ENCODE measurements around the gene DNPEP.
A peak's percentile ranks its signal among the peaks of the same experiment; 100 is the strongest.

Gene DNPEP

DNA sequence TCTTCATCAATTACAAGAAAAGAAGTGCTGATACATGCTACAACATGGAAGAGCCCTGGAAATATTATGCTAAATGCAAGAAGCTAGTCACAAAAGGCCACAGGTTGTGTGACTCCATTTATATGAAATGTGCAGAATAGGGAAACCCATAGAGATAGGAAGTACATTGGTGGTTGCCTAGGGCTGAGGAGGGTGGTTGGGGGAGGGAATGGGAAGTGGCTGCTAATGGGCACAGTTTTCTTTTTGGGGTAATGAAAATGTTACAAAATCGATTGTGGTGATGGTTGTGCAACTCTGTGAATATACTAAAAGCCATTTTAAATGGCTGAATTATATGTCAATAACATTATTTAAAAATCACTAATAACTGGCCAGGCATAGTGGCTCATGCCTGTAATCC is 30.9 kb downstream of the DNPEP start:
- DNase-seq: no peak

DNA sequence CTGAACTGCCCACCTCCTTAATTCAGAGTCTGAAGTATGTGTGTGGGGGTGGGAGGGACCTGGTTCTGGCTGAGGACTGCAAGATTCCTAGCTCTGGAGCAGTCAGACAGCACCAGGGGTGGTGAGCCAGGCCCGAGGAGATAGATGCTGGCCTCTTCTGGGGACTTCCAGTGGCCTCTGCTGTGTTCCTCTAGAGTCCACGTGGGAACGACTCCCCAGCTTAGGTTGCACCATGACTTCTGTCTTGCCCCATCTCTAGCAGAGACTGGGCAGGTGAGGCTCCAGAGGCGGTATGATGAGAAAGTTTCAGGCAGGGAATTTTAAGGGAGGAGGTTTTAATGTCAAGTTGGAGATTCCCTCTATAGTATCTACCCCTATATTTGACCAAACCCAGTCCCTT is 33.1 kb downstream of the DNPEP start:
- DNase-seq: no peak

DNA sequence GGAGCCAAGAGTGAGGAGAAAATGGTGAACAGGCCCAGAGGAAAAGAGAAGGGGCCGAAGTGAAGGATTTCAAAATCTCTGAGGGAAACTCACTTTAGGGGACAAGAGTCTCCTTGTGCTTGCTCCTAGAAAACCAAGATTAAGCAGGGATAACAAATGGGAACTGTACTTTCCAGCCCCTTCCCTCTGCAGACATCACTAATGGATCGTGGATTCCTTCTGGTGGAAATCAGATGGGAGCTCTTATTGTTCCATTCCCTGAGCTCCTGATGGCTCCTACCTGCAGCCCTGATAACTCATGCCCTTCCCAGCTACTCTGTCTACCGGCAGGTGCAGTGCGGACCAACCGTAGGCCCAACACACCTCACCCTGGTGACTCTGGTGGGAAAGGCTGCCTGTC is 34.6 kb downstream of the DNPEP start:
- no peak for DNase-seq

DNA sequence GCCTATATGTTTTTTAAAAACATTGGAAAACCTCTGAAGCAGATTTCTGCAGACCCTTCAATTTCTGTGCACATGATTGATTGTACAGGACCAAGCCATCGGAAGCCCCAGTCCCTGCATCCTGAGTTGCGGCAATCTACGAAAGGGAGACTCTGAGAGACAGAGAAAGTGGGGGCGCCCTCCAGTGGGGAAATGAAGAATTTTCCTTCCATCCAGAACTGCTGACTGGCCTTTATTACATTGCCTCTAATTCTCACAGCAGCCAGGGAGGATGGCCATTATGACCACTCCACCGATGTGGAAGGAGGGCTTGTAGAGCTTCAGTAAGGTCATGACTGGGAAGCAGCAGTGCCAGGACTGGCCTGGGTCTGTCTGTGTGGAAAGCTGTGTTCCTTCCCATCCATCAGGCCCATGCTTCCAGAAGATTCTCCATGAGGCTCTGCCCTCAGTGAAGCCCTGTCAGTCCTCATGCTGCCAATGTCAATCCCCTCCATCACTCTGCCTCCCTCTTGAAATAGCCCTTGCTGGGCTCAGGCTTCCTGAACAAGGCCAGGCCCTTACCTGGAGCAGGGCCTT is 35.2 kb downstream of the DNPEP start:
- peak in 1 of 2 experiments; percentile 7 for DNase-seq

DNA sequence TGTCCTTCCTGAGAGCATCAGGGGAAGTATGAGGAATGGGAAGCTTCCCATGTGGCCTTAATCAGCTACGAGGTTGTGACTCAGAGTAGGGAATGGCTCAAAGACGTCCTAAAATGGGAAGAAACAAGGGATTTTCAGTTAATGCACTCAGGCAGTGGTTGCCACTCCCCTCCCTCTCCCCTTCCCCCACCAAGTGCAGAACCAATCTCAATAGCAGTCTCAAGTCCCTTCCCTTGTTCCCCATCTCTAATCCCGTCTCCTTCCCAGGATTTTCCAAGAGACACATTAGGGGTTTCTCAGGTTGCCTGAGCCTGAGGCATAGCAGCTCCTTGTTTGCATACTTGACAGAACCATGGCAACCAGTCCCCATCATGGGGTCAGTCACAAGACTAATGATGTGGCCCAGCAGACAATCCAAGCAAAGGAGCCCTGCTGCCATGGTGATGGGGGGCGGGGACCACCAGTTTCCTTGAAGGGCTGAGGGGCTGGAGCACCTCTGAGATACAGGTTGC is 36.9 kb downstream of the DNPEP start:
- no peak for DNase-seq

DNA sequence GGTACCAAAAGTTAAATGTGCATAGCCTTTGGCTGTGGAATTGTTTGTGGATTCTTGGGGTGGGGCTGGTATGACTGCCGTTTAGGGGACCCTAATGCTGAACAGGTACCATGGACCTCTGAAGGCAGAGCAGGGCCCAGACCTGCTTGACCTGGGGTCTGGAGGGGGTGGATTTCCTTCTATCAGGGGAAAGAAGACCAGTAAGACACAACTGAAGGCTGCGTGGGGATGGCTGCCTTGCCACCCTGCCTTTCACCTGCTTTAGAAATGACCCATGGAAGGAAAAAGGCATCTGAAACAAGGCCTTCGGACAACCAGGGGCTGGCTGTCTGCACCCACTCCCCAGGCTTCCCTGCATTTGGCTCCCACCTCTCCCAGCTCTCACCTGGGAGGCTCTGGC is 37.5 kb downstream of the DNPEP start:
- DNase-seq: no peak

DNA sequence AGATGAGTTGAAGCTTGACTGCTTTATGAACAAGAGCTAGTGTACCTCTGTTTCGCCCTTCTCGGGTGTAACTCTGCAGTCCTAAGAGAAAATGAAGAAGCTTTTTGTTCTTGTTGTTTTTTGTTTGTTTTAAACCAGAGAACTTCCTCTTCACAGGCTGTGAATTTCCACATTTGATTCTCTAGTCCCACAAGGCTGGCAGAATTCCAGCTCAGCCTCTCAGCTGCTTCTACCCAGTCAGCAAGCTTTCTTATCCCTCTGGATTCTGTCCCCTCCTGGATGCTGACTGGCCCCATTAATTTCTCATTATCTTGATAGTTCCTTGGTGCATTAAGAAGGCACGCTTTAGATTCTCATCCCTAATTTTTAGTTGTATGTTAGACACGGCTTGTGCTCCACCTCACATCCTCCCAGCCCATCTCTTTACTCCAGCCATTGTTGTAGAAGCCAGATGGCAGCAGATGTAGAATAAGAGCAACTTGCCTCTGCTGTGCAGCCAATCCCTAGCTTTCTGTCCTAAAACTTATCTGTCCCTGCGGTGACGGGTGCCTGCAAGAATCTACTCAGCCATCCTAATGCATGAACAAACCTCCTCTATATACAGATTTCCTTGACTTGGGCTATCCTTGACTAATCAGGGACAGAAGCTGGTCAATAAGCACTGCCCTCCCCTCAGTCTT is 42.8 kb downstream of the DNPEP start:
- DNase-seq: no peak

DNA sequence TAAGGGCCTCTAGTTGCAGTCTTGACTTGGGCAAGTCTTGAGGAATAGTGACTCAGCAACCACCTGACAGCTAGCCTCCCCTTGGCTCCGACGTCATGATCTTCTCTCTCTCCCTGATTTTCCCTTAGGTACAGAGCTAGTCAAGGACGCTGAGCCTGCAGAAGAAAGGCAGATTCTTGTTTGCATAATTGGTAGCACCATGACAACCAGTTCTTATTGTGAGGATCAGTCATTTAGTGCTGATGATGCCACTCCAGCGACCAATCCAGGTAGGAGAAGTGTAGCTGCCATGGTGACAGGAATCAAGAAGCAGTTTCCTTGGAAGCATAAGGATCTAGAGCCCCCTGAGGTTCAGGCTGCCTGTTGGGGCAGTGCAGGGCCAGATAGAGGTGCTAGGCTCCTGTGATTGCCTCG is 52.3 kb downstream of the DNPEP start:
- DNase-seq: no peak

DNA sequence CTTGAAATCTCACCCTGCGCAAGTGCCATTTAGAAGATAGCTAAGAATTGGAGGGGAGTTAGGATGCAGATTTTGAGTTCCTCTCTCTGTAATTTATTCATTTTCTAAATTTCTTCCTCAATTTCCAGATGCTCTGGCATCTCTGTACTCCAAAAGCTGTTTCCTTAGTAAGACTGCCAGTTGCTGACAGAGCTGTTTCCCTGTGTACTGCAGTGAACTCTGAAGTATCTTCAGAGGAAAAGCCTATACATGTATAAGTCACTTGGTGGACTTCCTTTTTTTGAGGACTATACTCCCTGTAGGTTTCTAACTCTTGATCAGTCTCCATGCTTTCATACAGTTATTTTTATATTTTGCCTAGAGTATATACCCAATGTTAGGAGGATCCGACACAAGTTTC is 53.6 kb downstream of the DNPEP start:
- no peak for DNase-seq

DNA sequence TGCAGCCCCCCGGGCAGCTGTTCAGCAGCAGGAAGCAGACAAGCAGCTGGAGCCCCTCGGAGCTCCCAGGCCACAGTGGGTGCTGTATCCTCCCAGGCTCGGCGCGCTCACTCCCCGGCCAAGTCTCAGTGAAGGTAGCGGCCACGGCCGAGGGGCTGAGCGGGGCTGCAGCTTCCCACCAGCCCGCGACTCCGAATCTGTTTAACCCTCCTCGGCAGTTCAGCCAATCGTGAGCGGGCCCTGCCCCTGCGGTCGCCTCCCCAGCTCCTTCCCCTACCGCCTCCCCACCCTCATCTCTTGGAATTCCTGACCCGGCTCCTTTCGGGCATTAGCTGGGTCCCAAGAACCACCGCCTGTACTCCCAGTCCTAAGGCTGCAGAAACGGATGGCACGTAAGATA is 55.2 kb downstream of the DNPEP start, which contains the start of gene RESP18:
Gene RESP18, minus strand, starts transcription at position 203 of the 400 bp plus-strand sequence.
- no peak for DNase-seq

DNA sequence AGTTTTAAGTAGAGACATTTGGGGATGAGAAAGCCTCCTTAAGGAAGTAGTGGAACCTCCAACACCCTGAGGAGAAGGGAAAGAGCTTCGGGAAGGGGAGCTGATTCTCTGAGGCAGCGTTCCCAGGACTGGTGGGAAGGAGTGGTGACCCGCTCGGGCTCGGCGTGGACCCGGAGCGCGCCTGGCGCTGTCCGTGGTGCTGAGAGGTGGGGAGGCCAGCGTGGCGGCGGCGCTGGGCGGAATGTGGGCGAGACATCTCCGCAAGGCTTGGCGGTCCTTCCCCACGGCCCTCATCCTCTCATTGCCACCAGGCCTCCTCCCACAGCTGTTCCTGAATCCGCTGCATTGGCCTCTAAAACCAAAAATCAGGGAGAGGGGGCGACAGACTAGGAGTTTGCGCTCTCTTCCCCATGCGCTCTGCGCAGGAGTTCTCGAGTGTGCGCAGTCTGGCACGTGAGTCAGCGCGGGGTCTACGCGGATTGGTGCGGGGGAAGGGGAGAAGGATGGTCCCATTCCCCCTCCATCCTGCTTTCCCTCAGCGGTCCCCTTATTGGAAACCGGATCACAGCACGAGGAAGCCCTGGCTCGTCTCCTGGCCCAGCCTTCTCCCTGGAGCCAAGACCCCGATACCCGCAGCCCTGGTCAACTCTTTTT is 56.0 kb downstream of the DNPEP start:
- no peak for DNase-seq

DNA sequence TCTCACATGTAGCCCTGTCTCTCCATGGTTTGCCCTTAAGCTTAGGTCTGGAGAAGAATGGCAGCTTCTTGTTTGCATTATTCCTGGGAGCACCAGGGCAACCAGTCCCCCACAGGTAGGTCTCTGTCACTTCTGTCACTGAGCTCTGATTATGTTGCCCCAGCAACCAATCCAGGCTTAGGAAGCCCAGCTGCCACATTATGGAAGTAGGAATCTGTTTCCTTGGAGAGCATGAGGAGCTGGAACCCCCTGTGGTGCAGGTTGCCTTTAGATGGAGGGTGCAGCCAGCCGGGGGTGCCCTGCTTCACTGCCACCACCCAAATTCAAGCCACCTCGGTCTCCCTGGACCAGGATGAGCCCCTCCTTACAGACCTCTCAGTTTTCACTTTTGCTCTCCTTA is 60.0 kb downstream of the DNPEP start:
- DNase-seq: no peak

DNA sequence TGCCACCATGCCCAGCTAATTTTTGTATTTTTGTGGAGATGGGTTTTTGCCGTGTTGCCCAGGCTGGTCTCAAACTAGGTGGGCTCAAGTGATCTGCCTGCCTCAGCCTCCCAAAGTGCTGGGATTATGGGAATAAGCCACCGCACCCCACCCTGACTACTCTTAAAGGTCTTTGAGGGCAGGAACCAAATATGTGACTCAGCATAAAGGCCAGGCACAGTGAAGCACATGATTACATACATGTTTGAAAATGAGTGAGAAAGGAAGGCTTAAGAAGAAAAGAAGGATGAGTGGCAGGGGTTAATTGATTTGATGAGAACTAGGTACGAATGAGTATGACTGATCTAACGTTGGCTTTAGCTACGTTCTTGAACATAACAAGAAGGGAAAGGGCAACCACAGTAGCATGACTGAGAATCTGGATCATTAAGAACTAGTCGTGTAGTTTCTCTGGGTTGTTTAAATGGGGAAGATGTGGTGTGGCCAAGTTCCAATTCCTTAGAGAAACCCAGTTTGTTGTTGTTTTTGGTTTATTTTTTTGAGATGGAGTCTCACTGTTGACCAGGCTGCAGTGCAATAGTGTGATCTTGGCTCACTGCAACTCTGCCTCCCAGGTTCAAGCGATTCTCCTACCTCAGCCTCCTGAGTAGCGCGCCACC is 61.9 kb downstream of the DNPEP start:
- DNase-seq: no peak

DNA sequence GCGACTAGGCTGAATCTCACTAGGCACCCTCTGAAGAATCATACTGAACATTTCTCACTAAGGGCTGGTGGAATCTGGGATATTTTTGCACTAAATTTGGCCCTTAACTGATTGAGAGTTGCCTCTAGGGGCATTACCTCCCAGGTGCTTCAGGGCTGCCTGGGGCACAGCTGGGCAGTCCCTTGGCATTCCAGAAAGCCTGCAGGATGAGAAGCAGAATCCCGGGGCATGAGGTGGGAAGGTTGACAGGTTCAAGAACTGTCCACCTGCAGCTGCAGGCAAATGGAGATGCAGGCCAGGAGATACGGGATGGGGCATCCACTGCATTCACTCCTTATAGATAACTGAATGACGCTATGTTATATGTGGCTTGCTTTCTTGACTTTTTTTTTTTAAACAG is 62.6 kb downstream of the DNPEP start:
- no peak for DNase-seq

DNA sequence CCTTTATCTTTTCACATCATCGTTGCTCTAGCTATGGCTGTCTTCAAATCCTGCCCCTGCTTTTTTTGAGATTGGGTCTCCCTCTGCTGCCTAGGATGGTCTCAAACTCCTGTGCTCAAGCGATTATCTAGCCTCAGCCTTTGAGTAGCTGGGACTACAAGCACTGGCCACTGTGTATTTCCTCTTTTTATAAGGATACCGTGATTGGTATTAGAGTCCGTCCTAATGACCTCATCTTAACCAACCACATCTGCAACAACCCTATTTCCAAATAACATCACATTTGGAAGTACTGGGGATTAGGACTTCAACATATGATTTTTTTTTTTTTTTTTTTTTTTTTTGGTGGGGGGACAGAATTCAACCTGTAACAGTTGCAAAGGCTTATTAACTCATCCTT is 64.3 kb downstream of the DNPEP start:
- DNase-seq: no peak
